SH-SY5Y (cell line): ENCODE data around the gene SDK1.

Experiments used
- GATA2 ChIP-seq: IDR thresholded peaks from 2 replicates; pipeline ENCODE4 v1.6.1; 2011; ENCODE audit warnings: mild to moderate bottlenecking, low read depth, low read length
- GATA3 ChIP-seq: IDR thresholded peaks from 2 replicates; pipeline ENCODE4 v1.6.1; 2011; ENCODE audit warnings: low read depth, mild to moderate bottlenecking, low read length, moderate library complexity

Gene SDK1

DNA sequence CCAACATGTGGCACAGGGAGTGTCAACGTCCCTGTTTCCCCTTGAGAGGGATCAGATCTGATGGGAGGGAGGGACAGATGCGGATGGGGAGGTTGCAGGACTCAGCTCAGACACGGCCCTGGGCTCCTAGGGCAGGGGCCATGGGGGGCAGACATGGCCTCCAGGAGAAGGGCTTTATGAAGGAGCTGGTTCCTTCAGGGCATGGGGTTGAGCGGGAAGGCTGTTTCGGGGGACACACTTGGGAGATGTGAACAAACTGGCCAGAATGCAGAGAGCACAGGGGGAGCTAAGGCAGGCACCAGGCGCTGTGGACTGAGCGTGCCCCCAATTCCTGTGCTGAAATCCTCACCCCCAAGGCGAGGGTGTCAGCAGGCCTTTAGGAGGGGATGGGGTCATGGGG, 799.1 kb downstream of the SDK1 start:
- TF ChIP-seq GATA3 (no peak), GATA2 (no peak)

- TF ChIP-seq GATA3 = no peak
- no peak for TF ChIP-seq GATA2
These were observed 799.6 kb downstream of the SDK1 start for GRCh38 chr7:4100691-4101090.

DNA sequence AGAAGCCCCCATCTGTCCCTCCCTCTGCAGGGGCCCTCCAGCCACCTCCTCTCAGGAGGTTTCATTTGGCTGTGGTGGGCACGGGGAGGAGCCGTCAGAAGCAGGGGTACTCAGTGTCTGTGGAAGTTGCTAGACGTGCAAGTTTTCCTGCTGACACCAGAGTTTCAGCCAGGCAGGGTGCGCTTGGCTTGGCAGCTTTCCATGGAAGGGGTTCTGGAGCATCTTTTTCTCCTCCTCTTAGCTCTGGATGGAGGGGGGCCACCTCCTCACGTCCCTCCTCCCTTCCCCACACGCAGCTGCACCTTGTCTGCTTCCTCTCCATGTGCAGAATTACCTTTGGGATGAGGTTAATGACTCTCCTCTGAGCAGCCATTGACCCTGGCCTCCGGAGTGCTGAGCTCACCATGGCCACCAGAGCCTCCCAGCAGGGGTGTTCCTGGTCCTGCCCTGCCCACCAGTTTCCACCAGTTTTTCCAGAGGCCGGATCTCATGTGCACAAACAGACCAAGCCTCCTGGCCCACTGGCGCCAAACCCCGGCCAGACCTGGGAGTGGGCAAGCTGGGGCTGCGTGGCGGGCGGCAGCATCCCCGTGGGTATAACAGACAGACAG, 801.3 kb downstream of the SDK1 start:
- no peak for TF ChIP-seq GATA3
- no peak for TF ChIP-seq GATA2

DNA sequence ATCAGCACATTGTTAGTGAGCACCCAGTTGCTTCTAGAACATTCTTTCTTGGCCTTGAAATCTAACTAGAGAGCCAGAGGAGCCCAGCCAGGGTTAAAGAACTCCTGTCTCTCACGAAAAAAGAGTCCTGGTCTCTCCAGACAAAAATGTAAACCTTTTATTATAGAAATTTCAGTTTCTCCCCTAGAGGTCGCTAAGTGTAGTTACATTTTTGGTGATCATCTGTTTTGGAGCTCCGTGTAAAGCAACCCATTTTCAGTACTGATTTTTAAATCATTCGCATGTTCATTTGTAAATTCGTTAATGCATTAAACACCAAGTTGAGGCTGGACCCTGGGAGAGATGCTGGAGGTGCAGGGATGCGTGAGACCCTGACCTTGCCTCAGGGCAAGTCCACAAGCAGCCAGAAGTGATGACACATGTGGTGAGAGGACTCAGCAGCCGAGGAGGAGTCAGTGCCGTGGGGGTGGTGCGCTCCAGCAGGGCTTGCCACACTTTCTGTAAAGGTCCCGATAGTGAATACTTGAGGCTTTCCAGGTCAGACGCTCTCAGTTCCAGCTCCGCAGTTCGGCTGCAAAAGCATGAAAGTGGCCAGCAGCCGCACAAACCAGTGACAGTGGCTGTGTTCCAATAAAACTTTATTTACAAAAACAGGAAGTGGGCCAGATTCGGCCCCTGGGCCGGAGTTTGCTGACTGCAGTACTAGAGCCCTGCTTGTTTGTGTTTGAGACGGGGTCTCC, 802.5 kb downstream of the SDK1 start:
- TF ChIP-seq GATA2 (no peak), GATA3 (no peak)

DNA sequence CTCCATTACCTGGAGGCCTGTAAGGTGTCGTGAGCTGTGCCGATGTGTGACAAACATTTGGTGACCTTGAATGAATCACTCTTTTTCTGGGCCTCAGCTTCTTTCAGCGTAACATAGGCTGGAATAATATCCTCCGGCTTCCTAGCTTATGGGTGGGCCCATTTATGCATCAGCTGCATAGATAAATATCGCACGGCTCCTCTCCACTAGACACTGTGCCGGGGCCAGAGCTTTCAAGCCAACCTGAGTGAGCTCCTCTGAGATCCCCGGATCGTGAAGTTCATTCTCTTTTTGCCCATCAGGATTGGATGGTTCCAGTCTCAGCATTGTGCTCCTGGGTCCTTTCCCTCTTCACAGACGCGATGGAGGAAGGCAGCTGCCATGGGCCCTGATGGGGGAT, 806.8 kb downstream of the SDK1 start:
- TF ChIP-seq GATA2 (no peak), GATA3 (no peak)

DNA sequence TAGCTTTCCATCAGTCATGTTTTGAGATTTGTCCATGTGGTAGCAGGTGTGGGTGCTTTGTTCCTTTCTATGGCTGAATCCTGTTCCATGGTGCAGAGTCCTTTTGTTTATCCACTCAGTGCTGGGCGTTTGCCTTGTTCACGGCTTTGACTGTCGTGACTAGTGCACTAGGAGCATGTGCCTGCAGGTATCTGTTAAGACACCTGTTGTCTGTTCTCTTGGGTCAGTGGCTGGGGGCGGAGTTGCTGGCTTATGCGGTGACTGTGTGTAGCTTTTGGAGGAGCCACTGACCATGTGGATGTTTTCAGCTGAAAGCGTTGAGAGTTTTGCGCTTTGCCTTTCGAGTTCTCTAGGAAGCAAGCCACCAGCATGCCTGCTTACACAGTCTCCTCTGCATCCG, 807.9 kb downstream of the SDK1 start:
- no peak for TF ChIP-seq GATA2

DNA sequence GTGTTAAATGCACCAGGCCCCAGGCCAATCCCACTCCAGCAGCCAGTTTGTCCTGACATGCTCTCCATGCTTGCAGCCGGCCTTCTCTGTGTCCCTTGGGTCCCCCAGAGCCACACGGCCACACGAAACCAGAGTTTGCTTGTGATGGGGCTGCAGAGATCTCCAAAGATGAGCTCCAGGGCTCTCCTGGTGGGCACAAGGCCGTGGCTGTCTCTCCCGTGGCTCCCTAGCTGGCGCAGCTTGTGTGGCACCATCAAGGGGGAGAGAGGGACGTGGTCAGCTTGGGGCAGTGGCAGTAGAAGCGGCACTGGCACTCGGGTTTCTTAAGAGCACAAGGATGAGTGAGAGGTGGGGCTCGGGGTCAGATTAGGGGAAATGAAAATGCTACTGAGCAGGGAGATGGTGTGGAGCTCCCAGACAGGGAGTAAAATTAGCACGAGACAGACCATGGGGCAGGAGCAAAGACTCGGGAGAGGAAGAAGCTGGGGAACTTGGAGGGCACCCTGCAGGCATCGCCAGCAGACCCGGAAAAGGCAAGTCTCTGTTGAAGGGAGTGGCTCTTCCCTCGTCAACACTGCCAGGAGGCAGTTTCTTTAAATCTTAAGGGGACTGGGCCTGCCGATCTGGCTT, 808.5 kb downstream of the SDK1 start:
- TF ChIP-seq GATA3 (no peak), GATA2 (no peak)

DNA sequence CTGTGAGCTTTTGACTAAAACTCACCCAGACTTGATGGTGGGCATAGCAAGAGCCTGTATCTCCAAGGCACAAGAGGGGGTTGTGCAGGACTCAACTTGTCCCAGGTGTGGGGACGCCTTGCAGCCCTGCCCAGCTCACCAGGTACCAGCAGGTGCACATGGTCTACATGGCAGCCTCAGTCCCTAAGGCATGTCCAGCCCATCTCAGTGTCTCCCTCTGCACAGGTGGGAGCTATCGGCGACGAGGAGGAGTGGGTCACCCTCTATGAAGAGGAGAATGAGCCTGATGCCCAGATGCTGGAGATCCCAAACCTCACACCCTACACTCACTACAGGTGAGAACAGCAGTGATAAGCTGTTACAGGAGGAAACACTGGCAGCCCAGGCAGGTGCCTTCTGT, 809.4 kb downstream of the SDK1 start:
- TF ChIP-seq GATA2 = no peak
- no peak for TF ChIP-seq GATA3

GRCh38 chr7:4111166-4111565, 810.1 kb downstream of the SDK1 start:
- no peak for TF ChIP-seq GATA2
- no peak for TF ChIP-seq GATA3

DNA sequence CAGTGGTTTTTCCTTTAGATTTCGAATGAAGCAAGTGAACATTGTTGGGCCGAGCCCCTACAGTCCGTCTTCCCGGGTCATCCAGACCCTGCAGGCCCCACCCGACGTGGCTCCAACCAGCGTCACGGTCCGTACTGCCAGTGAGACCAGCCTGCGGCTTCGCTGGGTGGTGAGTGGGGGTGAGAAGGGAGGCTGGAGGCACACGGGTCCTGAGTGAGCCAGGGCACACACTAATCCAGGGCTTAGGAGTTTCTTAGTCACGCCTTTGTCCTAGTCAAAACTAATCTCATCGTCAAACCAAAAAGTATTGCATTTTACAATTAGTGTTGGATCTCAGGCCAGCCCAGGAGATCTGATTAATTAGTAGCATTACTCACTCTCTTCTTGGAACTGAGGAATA, 812.2 kb downstream of the SDK1 start:
- TF ChIP-seq GATA2 (no peak), GATA3 (no peak)

DNA sequence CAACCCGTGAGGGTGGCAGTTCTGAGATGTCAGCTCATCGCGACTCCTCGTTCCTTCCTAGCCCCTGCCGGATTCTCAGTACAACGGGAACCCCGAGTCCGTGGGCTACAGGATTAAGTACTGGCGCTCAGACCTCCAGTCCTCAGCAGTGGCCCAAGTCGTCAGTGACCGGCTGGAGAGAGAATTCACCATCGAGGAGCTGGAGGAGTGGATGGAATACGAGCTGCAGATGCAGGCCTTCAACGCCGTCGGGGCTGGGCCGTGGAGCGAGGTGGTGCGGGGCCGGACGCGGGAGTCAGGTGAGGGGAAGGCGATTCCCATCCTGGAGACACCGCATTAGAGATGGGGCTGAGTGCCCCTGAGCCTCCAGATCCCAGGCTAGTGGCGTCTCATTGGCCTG, 812.9 kb downstream of the SDK1 start:
- no peak for TF ChIP-seq GATA3

DNA sequence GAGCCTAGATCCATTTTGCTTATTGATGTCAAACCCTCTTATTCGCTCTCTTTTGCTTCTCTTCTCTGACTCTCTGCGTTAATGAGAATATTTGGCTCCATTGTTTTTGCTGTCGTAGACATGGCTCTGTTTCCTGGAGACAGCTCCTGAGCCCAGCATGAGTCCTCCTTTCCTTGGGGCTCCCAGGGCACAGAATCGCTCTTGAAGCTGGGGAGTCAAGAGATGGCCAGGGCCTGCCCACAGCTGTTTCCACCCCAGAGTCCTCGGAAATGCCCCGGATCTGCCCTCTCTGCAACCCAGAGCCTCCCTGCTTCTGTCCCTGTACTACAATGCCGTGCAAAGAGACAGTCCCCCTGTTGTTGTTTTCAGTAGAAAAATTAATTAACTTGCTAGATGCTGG, 814.4 kb downstream of the SDK1 start:
- TF ChIP-seq GATA3 (no peak), GATA2 (no peak)

GRCh38 chr7:4115941-4116610, 815.0 kb downstream of the SDK1 start:
- TF ChIP-seq GATA2 (no peak), GATA3 (no peak)

GRCh38 chr7:4119848-4120247, 818.8 kb downstream of the SDK1 start:
- no peak for TF ChIP-seq GATA3
- TF ChIP-seq GATA2 = no peak

- TF ChIP-seq GATA3 (no peak), GATA2 (no peak)
These were observed 822.3 kb downstream of the SDK1 start for GRCh38 chr7:4123346-4123745.
